Neural progenitor cell (in vitro differentiated cells): Measurements from ENCODE around the gene UGGT2.

Experiments
- EZH2 ChIP-seq: fragments of 200-600 bp; sonication (generic); IDR thresholded peaks from 2 replicates; pipeline ENCODE4 v1.6.1; 2017; ENCODE audit warnings: antibody characterized with exemption, mild to moderate bottlenecking, moderate library complexity
- EZH2phosphoT487 ChIP-seq: fragments of 200-600 bp; sonication (generic); IDR thresholded peaks from 2 replicates; pipeline ENCODE4 v1.6.1; 2017; ENCODE audit warnings: antibody characterized with exemption
- TF ChIP-seq, protein P1 (sequence below): fragments of 200-600 bp; sonication (generic); IDR thresholded peaks from 2 replicates; pipeline ENCODE4 v1.5.1; 2017; ENCODE audit warnings: antibody characterized with exemption, mild to moderate bottlenecking

- TF ChIP-seq EZH2 (no peak), EZH2phosphoT487 (no peak)
- TF ChIP-seq, protein P1, sequence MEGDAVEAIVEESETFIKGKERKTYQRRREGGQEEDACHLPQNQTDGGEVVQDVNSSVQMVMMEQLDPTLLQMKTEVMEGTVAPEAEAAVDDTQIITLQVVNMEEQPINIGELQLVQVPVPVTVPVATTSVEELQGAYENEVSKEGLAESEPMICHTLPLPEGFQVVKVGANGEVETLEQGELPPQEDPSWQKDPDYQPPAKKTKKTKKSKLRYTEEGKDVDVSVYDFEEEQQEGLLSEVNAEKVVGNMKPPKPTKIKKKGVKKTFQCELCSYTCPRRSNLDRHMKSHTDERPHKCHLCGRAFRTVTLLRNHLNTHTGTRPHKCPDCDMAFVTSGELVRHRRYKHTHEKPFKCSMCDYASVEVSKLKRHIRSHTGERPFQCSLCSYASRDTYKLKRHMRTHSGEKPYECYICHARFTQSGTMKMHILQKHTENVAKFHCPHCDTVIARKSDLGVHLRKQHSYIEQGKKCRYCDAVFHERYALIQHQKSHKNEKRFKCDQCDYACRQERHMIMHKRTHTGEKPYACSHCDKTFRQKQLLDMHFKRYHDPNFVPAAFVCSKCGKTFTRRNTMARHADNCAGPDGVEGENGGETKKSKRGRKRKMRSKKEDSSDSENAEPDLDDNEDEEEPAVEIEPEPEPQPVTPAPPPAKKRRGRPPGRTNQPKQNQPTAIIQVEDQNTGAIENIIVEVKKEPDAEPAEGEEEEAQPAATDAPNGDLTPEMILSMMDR: no peak
Observed at GRCh38 chr13:95950103-95950502, 103.1 kb downstream of the UGGT2 start.
